Uterus (tissue), 4 donors: ENCODE results near the gene ZBTB47. TPM values are rescaled to one million over a fixed set of nuclear protein-coding genes. Genes with fewer than 3 reads are reported as not detected.

Source experiments
- DNase-seq, 2 donors: peaks; one replicate each; pipeline ENCODE4 v3.0.0-alpha.2; 2019 to 2020
- H3K27ac ChIP-seq, 2 donors: fragments of 200-600 bp; sonication (generic); 1 replicate in 1 of 2; 2 replicates in 1 of 2; pipeline ENCODE4 v1.5.1; 2016 to 2018
- H3K27me3 ChIP-seq, 2 donors: fragments of 200-600 bp; sonication (generic); one replicate each; pipeline ENCODE4 v1.5.1; 2018 to 2019; ENCODE audit warnings: control low read depth in 1 of 2
- H3K36me3 ChIP-seq, 2 donors: fragments of 200-600 bp; sonication (generic); one replicate each; pipeline ENCODE4 v1.5.1; 2019; ENCODE audit warnings: control low read depth in 1 of 2
- H3K4me1 ChIP-seq, 2 donors: fragments of 200-600 bp; sonication (generic); one replicate each; pipeline ENCODE4 v1.5.1; 2018 to 2019; ENCODE audit warnings: control low read depth in 1 of 2
- H3K4me3 ChIP-seq, 2 donors: fragments of 200-600 bp; sonication (generic); 1 replicate in 1 of 2; 2 replicates in 1 of 2; pipeline ENCODE4 v1.5.1; 2018 to 2019; ENCODE audit warnings: mild to moderate bottlenecking in 1 of 2
- H3K9me3 ChIP-seq, 2 donors: fragments of 200-600 bp; sonication (generic); one replicate each; pipeline ENCODE4 v1.5.1; 2019; ENCODE audit warnings: control low read depth in 1 of 2
- CTCF ChIP-seq, 4 experiments: fragments of 200-600 bp in 2 of 4; fragments of 450-650 bp in 2 of 4; sonication (generic) in 2 of 4; IDR thresholded peaks; one replicate each; pipeline ENCODE4 v1.5.1; 2016 to 2019; ENCODE audit warnings: antibody characterized with exemption in 4 of 4, mild to moderate bottlenecking in 2 of 4, moderate library complexity in 1 of 4
- POLR2A ChIP-seq, 2 donors: fragments of 450-650 bp; IDR thresholded peaks; one replicate each; pipeline ENCODE4 v1.6.1; 2016; ENCODE audit warnings: antibody characterized with exemption in 2 of 2, mild to moderate bottlenecking in 1 of 2, moderate library complexity in 1 of 2
- intact Hi-C: fragments of 100-400 bp; cut with DNase I; formaldehyde crosslinking; loops from one replicate; pipeline ENCODE4 v1.15.1; 2023; ENCODE audit warnings: low total_unique reads
- total RNA-seq, 4 donors: library from RNA; depleted of rRNA in 3 of 4; stranded (reverse); fragments of >200 nt in 3 of 4; gene quantifications; one replicate each; pipeline versions ENCODE4 v1.1.0 to v1.2.4, GENCODE V29; 2014 to 2023
- donor health status: DM: yes; HTN: yes; CAD: no.

ZBTB47 gene
- total RNA-seq, 4 donors from 2014 or later: 29.1 to 44.7 (median 32.1) TPM

GRCh38 chr3:42654331-42655201 lies 1.1 kb downstream of the ZBTB47 start:
- peak; percentile 63 to 69 for DNase-seq
- Histone ChIP-seq H3K36me3 (no peaks in the 10 kb centered on the region), H3K9me3 (no peaks in the 10 kb centered on the region), H3K4me3 (peak overlapping the region; percentile 87 to 88), H3K4me1 (peaks cover 3 to 21% of the 10 kb centered on the region in 2 donors), H3K27me3 (no peaks in the 10 kb centered on the region), H3K27ac (peak overlapping the region; percentile 98 to 99)
- intact Hi-C loops: loop anchor here (10.0 kb wide), 1 partner anchor 50 kb away; the partner anchor contains the start of gene NKTR
- TF ChIP-seq POLR2A (IDR thresholded peaks at IDR 0.05): peak; percentile 33 to 36
- TF ChIP-seq CTCF (IDR thresholded peaks at IDR 0.05): peak in 1 of 4 experiments; percentile 20

GRCh38 chr3:42655331-42655888 lies 1.9 kb downstream of the ZBTB47 start:
- peaks cover 3 to 21% of the 10 kb centered on the region in 2 donors for H3K4me1 ChIP-seq
- intact Hi-C loops: loop anchor here (10.0 kb wide), 1 partner anchor 51 kb away; the partner anchor contains the start of gene NKTR
- TF ChIP-seq CTCF (IDR thresholded peaks at IDR 0.05) (no peak), POLR2A (IDR thresholded peaks at IDR 0.05) (no peak)
- peak overlapping the region; percentile 87 to 88 for H3K4me3 ChIP-seq
- no peaks in the 10 kb centered on the region for H3K27me3 ChIP-seq
- H3K27ac ChIP-seq: peak overlapping the region; percentile 98 to 99
- peak in 1 of 2 donors; percentile 53 for DNase-seq
- no peaks in the 10 kb centered on the region for H3K9me3 ChIP-seq
- no peaks in the 10 kb centered on the region for H3K36me3 ChIP-seq

- Histone ChIP-seq H3K4me1 (peaks cover 3 to 21% of the 10 kb centered on the region in 2 donors), H3K9me3 (no peaks in the 10 kb centered on the region), H3K27ac (peak overlapping the region; percentile 98 to 99), H3K4me3 (no peak overlapping the region), H3K36me3 (no peaks in the 10 kb centered on the region), H3K27me3 (no peaks in the 10 kb centered on the region)
- no peak for TF ChIP-seq CTCF (IDR thresholded peaks at IDR 0.05)
- TF ChIP-seq POLR2A (IDR thresholded peaks at IDR 0.05): no peak
- peak in 1 of 2 donors; percentile 51 for DNase-seq
- intact Hi-C loops: loop anchor here (10.0 kb wide), 1 partner anchor 51 kb away; the partner anchor contains the start of gene NKTR
Observed at GRCh38 chr3:42655980-42656679, 2.6 kb downstream of the ZBTB47 start.

GRCh38 chr3:42656680-42657610 lies 3.4 kb downstream of the ZBTB47 start:
- Histone ChIP-seq H3K36me3 (no peaks in the 10 kb centered on the region), H3K9me3 (no peaks in the 10 kb centered on the region), H3K27me3 (no peaks in the 10 kb centered on the region), H3K27ac (peak overlapping the region; percentile 98 to 99), H3K4me3 (no peak overlapping the region), H3K4me1 (peaks cover 0 to 21% of the 10 kb centered on the region in 2 donors)
- no peak for TF ChIP-seq CTCF (IDR thresholded peaks at IDR 0.05)
- TF ChIP-seq POLR2A (IDR thresholded peaks at IDR 0.05): no peak
- no peak for DNase-seq
- intact Hi-C loops: loop anchor here (10.0 kb wide), 1 partner anchor 52 kb away; the partner anchor contains the start of gene NKTR
